HepG2 (cell line): ENCODE data around the gene P3H2. TPM values are rescaled to one million over a fixed set of nuclear protein-coding genes. Genes with fewer than 3 reads are reported as not detected.

Source experiments
- ATAC-seq: fragments of 200-7000 bp; cut with Tn5 transposase; 3 replicates; pipeline ENCODE4 v1.9.1; 2020; ENCODE audit warnings: mild to moderate bottlenecking, moderate library complexity
- BruUV-seq: library from RNA; stranded (reverse); fragments of 400-500 nt; replicated peaks from 2 replicates; lab custom pipeline; 2021; lab: Mats Ljungman, UMichigan
- CTCF ChIA-PET: fragments of 300-600 bp; formaldehyde crosslinking; extraction: SDS; loops from one replicate; lab custom pipeline; 2021; ENCODE audit warnings: low total read pairs, inconsistent platforms, low intra/inter-chr PET ratio; lab: Yijun Ruan, JAX
- POLR2A ChIA-PET: fragments of 350-600 bp; sonication (Branson Sonifier 250); formaldehyde crosslinking; loops from one replicate; lab custom pipeline; 2020; ENCODE audit warnings: antibody characterized with exemption, inconsistent platforms; lab: Yijun Ruan, JAX
- DNase-seq: peaks from one replicate; pipeline ENCODE4 v3.0.0-alpha.2; 2015; ENCODE audit warnings: low spot score
- FAIRE-seq: peaks from 3 replicates; lab custom pipeline; 2011; peaks lifted over from hg19 to GRCh38; lab: Jason Lieb, UNC
- H2AFZ ChIP-seq: one replicate; pipeline ENCODE4 v1.6.1; 2011; ENCODE audit warnings: low read length, inconsistent platforms
- H3K27ac ChIP-seq: fragments of 300-600 bp; 3 replicates; pipeline ENCODE4 v1.8.0; 2011; ENCODE audit warnings: mixed run types, mild to moderate bottlenecking, mixed read lengths, low read length, inconsistent platforms; ENCODE audit not compliant: insufficient read depth; ENCODE audit errors: extremely low read length
- H3K27me3 ChIP-seq, 2 experiments: fragments of 200-600 bp in 1 of 2; 2 replicates in 1 of 2; 3 replicates in 1 of 2; pipeline versions ENCODE4 v1.6.0 to v1.8.0; 2011; ENCODE audit warnings: low read length in 2 of 2, mild to moderate bottlenecking in 2 of 2, moderate library complexity in 2 of 2, inconsistent platforms in 1 of 2; ENCODE audit not compliant: insufficient read depth in 2 of 2, control insufficient read depth in 1 of 2
- H3K36me3 ChIP-seq, 2 experiments: fragments of 200-600 bp in 1 of 2; replicated peaks in 1 of 2; 2 replicates in 1 of 2; 3 replicates in 1 of 2; pipeline versions ENCODE4 v1.5.1 to v1.8.0; 2011; ENCODE audit warnings: low read length in 2 of 2, inconsistent platforms in 1 of 2; ENCODE audit not compliant: insufficient read depth in 2 of 2, control insufficient read depth in 1 of 2
- H3K4me1 ChIP-seq: 2 replicates; pipeline ENCODE4 v1.5.1; 2012; ENCODE audit warnings: low read length, inconsistent platforms; ENCODE audit not compliant: insufficient read depth
- H3K4me2 ChIP-seq: 2 replicates; pipeline ENCODE4 v1.6.0; 2011; ENCODE audit warnings: low read depth, low read length, inconsistent platforms
- H3K4me3 ChIP-seq, 3 experiments: fragments of 200-600 bp in 1 of 3; sonication (generic), shearing (Covaris generic) in 1 of 3; replicated peaks in 1 of 3; 2 replicates each; pipeline ENCODE4 v1.5.1; 2011 to 2016; ENCODE audit warnings: low read length in 3 of 3, inconsistent platforms in 2 of 3, low read depth in 2 of 3, mild to moderate bottlenecking in 2 of 3, control low read depth in 1 of 3, mixed read lengths in 1 of 3; ENCODE audit not compliant: insufficient read depth in 1 of 3
- H3K79me2 ChIP-seq: one replicate; pipeline ENCODE4 v1.6.1; 2011; ENCODE audit warnings: low read length, inconsistent platforms; ENCODE audit not compliant: insufficient read depth
- H3K9ac ChIP-seq: 2 replicates; pipeline ENCODE4 v1.6.0; 2011; ENCODE audit warnings: mild to moderate bottlenecking, low read depth, low read length, inconsistent platforms; ENCODE audit not compliant: insufficient read depth
- H3K9me3 ChIP-seq: 2 replicates; pipeline ENCODE4 v1.5.1; 2012; ENCODE audit warnings: mild to moderate bottlenecking, low read length
- H4K20me1 ChIP-seq: 2 replicates; pipeline ENCODE4 v1.6.0; 2011; ENCODE audit warnings: inconsistent platforms, mild to moderate bottlenecking, low read length, moderate library complexity; ENCODE audit not compliant: insufficient read depth
- MAF1 ChIP-seq: sonication (generic); formaldehyde crosslinking; IDR thresholded peaks from 2 replicates; pipeline ENCODE4 v1.5.0; 2020; ENCODE audit warnings: missing genetic modification reagents, borderline replicate concordance
- MLLT10 ChIP-seq: sonication (generic); formaldehyde crosslinking; IDR thresholded peaks from 2 replicates; pipeline ENCODE4 v1.4.0; 2020; ENCODE audit warnings: missing genetic modification reagents
- ZNF331 ChIP-seq: sonication (generic); formaldehyde crosslinking; IDR thresholded peaks from 2 replicates; pipeline ENCODE4 v1.4.0; 2020; ENCODE audit warnings: missing genetic modification reagents
- ZNF589 ChIP-seq: sonication (generic); formaldehyde crosslinking; conservative IDR thresholded peaks from 2 replicates; pipeline ENCODE4 v1.8.0; 2022; ENCODE audit warnings: mild to moderate bottlenecking, moderate library complexity, missing genetic modification reagents
- WGBS: methylation state at CpG from one replicate; pipeline ENCODE4 v1.1.6; 2017; ENCODE audit warnings: low lambda C conversion rate; 5-methylcytosine and 5-hydroxymethylcytosine counted together
- in situ Hi-C: cut with HindIII; loops from 2 replicates; pipeline ENCODE4 v1.10.0; 2017; ENCODE audit warnings: low pct_unique_long_range_greater_than_20kb; ENCODE audit not compliant: extremely low pct_ligation_motif_present
- intact Hi-C: fragments of 100-400 bp; cut with micrococcal nuclease; formaldehyde crosslinking; loops from one replicate; pipeline ENCODE4 v1.10.0; 2022; ENCODE audit not compliant: unreplicated experiment
- polyA plus RNA-seq, 8 experiments: library from polyadenylated mRNA; depleted of rRNA in 3 of 8; stranded (reverse) in 7 of 8; unstranded in 1 of 8; fragments of >200 nt; fragmentation: Illumina TruSeq in 4 of 8; extraction: Trizol in 4 of 8; gene quantifications; 2 replicates each; pipeline versions ENCODE4 v1.2.1 to v1.2.3, GENCODE V29; 2011 to 2016; ENCODE audit warnings: low read depth in 4 of 8, missing spikeins in 1 of 8, mixed read lengths in 1 of 8; ENCODE audit not compliant: insufficient read depth in 1 of 8
- total RNA-seq, 5 experiments: library from RNA; depleted of rRNA; stranded (reverse); fragments of >200 nt; fragmentation: Illumina TruSeq; extraction: Trizol; gene quantifications; 2 replicates each; pipeline ENCODE4 v1.2.3, GENCODE V29; 2016; ENCODE audit warnings: low read depth in 1 of 5

The P3H2 gene
- total and polyA plus RNA-seq, 2 of the 13 experiments (the other 11 are each of a cell fraction or from before 2014, with no cell fraction given), result not detected

DNA sequence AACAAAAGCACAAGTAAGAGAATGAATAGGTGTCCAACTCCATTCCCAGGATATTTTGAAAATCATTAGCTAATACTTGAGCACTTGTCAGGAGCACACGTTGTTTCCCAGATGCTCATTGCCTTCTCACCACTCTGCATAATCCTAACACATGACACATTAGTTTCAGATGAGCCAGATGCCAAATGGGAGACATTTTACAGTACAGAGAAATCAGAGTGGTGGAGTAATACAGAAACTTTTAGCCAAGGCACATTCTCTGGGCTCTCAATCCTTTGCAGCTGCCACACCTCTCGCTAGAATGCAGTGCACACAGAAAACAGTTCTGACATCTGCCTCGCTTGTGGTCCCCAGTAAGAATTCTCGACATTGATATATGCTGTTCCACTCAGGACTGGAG is 76.6 kb downstream of the P3H2 start:
- 20% methylated on average over 4 of the region's 4 CpGs for WGBS
- intact Hi-C loops (no loop called here), in situ Hi-C loops (no loop called here)
- H3K4me3 ChIP-seq, result no peak overlapping the region
- H3K4me1 ChIP-seq, result no peaks in the 10 kb centered on the region
- FAIRE-seq (no peak), DNase-seq (no peak), ATAC-seq (no peak)
- no peak overlapping the region for H3K27ac ChIP-seq
- BruUV-seq, result no TSS peak
- no peak overlapping the region for H3K9ac ChIP-seq
- H3K36me3 ChIP-seq, result no peaks in the 10 kb centered on the region
- H3K27me3 ChIP-seq, result no peaks in the 10 kb centered on the region
- no peaks in the 10 kb centered on the region for H3K79me2 ChIP-seq
- H3K4me2 ChIP-seq, result no peak overlapping the region
- CTCF ChIA-PET, result no interaction called here
- H4K20me1 ChIP-seq, result no peaks in the 10 kb centered on the region
- TF ChIP-seq MLLT10 (CRISPR knock-in tag) (no peak), ZNF331 (CRISPR knock-in tag) (no peak), MAF1 (CRISPR knock-in tag) (no peak)
- no peaks in the 10 kb centered on the region for H3K9me3 ChIP-seq
- POLR2A ChIA-PET, result no interaction called here
- H2AFZ ChIP-seq, result no peak overlapping the region

- H3K27ac ChIP-seq, result no peak overlapping the region
- in situ Hi-C loops, result no loop called here
- no peak overlapping the region for H3K9ac ChIP-seq
- no TSS peak for BruUV-seq
- no peak for ATAC-seq
- no peaks in the 10 kb centered on the region for H3K27me3 ChIP-seq
- no peak for FAIRE-seq
- intact Hi-C loops, result no loop called here
- H2AFZ ChIP-seq, result no peak overlapping the region
- no peak for DNase-seq
- no peaks in the 10 kb centered on the region for H3K9me3 ChIP-seq
- POLR2A ChIA-PET, result no interaction called here
- H3K4me2 ChIP-seq, result no peak overlapping the region
- no peak overlapping the region for H3K4me3 ChIP-seq
- no peak for TF ChIP-seq ZNF589
- TF ChIP-seq, all 625 proteins: peak for 0
- no peaks in the 10 kb centered on the region for H4K20me1 ChIP-seq
- no peaks in the 10 kb centered on the region for H3K36me3 ChIP-seq
- no peaks in the 10 kb centered on the region for H3K4me1 ChIP-seq
- CTCF ChIA-PET, result no interaction called here
- H3K79me2 ChIP-seq, result no peaks in the 10 kb centered on the region
Measured at GRCh38 chr3:190043741-190044140, 77.0 kb downstream of the P3H2 start.
